Skeletal muscle satellite cell (primary cell): ENCODE measurements around the gene MOGAT1.
"Not testable (repeated sequence)": the region's sequence is repeated elsewhere in the genome, so short reads cannot be mapped to it uniquely, and the experiment has no call there.

Experiments used
- H3K27me3 ChIP-seq: 2 replicates; pipeline ENCODE4 v1.7.0; 2013; ENCODE audit warnings: low read length; ENCODE audit not compliant: control insufficient read depth, insufficient read depth
- H3K36me3 ChIP-seq: 2 replicates; pipeline ENCODE4 v1.7.0; 2013; ENCODE audit warnings: mild to moderate bottlenecking, control low read depth, low read length; ENCODE audit not compliant: insufficient read depth
- H3K4me1 ChIP-seq: 2 replicates; pipeline ENCODE4 v1.7.0; 2013; ENCODE audit warnings: low read length; ENCODE audit not compliant: control insufficient read depth, insufficient read depth
- H3K4me2 ChIP-seq: 2 replicates; pipeline ENCODE4 v1.7.0; 2013; ENCODE audit warnings: mild to moderate bottlenecking, low read length
- H3K4me3 ChIP-seq: 2 replicates; pipeline ENCODE4 v1.7.0; 2013; ENCODE audit warnings: low read length
- H3K9ac ChIP-seq: 2 replicates; pipeline ENCODE4 v1.7.0; 2013; ENCODE audit warnings: mild to moderate bottlenecking, low read depth, low read length, moderate library complexity
- H3K9me3 ChIP-seq: replicated peaks from 2 replicates; pipeline ENCODE4 v1.7.0; 2013; ENCODE audit warnings: mild to moderate bottlenecking, control low read depth, low read length

The MOGAT1 gene

DNA sequence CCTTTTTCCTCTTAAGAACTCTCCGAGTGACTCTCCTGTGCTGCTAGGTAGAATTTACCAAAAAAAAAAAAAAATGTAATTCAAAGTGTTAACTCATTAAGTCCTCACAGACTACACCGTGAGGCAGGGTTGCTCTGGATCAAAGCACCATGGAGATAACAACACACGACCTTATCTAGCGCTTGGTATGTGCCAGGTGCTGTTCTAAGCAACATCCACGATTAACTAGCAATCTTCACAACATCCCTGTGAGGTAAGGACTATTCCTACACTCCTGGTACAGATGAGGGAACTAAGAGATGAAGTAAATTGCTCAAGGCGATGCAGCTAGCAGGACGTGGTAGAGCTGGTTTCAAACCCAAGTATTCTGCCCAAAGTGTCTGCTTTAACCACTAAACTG lies 1.8 kb downstream of the MOGAT1 start:
- Histone ChIP-seq H3K27me3 (peaks cover 23% of the 10 kb centered on the region), H3K4me3 (no peak overlapping the region), H3K9me3 (no peaks in the 10 kb centered on the region), H3K9ac (no peak overlapping the region), H3K4me1 (peaks cover 6% of the 10 kb centered on the region), H3K4me2 (no peak overlapping the region), H3K36me3 (no peaks in the 10 kb centered on the region)

DNA sequence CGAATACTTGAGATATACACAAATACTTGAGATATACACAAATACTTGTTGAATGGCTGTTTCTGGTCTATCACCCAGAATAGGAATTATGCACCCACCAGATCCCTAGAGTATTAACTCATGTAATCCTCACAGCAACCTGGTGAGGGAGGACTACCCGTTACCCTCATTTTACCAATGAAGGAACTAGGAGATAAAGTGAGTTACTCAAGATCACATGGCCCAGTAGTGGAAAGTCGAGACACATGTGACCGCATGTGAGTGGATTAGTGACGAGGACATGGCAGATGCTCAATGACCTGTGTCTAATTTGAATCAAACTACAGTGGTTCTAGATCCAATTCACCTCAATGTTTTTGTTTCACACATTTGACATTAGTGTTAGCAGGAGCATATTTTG lies 2.4 kb downstream of the MOGAT1 start:
- no peaks in the 10 kb centered on the region for H3K9me3 ChIP-seq
- H3K36me3 ChIP-seq, result no peaks in the 10 kb centered on the region
- H3K27me3 ChIP-seq, result peaks cover 23% of the 10 kb centered on the region
- H3K4me2 ChIP-seq, result no peak overlapping the region
- H3K9ac ChIP-seq, result no peak overlapping the region
- peaks cover 6% of the 10 kb centered on the region for H3K4me1 ChIP-seq
- no peak overlapping the region for H3K4me3 ChIP-seq

DNA sequence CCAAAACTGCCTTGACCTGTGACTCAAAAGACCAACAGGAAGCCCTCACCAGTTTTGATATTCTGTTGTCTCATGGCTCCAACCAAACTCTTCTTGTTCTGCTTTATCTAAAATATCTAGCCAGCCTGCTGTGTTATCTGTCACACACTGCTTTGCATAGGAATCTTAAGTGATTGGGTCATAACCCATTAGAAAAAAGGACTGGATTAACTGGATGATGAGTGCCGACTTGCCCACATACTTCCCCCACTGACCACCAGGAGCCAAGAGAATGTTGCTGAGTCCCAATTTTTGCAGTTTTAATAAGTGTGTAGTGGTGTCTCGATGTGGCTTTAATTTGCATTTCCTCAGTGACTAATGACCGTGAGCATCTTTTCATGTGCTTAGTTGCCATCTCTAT lies 6.5 kb downstream of the MOGAT1 start:
- no peaks in the 10 kb centered on the region for H3K36me3 ChIP-seq
- H3K4me3 ChIP-seq, result no peak overlapping the region
- H3K4me2 ChIP-seq, result no peak overlapping the region
- no peak overlapping the region for H3K9ac ChIP-seq
- peaks cover 28% of the 10 kb centered on the region for H3K27me3 ChIP-seq
- H3K4me1 ChIP-seq, result no peaks in the 10 kb centered on the region
- no peaks in the 10 kb centered on the region for H3K9me3 ChIP-seq

DNA sequence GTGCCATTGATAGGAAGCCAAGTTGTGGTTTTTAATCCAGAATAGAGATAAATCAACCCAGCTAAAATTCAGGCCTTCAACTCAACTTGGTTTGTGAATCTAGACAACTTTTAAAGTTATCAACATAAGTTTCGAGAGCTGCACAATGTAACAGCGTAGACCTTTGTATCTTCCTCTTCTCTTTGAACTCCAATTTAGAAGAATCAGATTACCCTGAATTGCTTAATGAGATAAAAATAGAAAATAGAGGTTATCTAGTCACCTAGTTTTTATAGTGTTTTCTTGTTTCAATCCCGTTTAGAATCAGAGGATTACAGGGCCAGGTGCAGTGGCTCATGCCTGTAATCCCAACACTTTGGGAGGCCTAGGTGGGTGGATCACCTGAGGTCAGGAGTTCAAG lies 12.3 kb downstream of the MOGAT1 start:
- no peak overlapping the region for H3K9ac ChIP-seq
- H3K4me2 ChIP-seq, result no peak overlapping the region
- H3K9me3 ChIP-seq, result no peaks in the 10 kb centered on the region
- peaks cover 2% of the 10 kb centered on the region for H3K4me1 ChIP-seq
- H3K27me3 ChIP-seq, result peaks cover 17% of the 10 kb centered on the region
- no peak overlapping the region for H3K4me3 ChIP-seq
- H3K36me3 ChIP-seq, result no peaks in the 10 kb centered on the region

DNA sequence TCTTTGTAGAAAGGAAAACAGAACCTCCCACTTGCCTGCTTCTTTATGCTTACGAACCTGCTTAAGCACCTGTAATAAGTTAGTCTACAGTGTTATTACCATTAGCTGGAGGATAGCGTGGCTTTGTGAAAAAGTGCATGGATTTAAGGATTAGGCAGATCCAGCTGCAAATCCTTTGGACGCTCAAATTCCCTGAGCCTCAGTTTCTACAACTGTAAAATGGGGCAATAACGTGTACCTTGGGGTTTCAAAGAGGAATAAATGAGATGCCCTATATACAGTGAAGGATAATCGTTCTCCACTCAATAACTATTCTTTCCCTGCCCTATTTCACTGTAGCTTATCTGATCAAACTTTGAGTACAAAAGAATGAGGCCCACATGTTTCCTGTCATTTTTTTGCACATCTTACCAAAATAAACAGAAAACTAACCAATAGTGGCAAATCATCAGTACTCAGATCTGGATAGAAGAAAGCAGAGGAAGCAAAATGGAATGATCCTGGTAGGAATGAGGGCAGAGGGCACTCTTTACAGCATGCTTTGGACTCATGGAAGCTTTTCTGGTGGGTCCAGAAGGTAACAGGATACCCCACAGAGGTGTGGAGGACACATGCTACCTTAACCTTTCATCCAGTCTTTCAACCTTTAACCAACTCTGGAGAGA lies 14.8 kb downstream of the MOGAT1 start:
- H3K9ac ChIP-seq, result no peak overlapping the region
- no peaks in the 10 kb centered on the region for H3K9me3 ChIP-seq
- H3K4me3 ChIP-seq, result no peak overlapping the region
- H3K4me1 ChIP-seq, result peaks cover 7% of the 10 kb centered on the region
- H3K4me2 ChIP-seq, result no peak overlapping the region
- H3K36me3 ChIP-seq, result no peaks in the 10 kb centered on the region
- peaks cover 4% of the 10 kb centered on the region for H3K27me3 ChIP-seq

DNA sequence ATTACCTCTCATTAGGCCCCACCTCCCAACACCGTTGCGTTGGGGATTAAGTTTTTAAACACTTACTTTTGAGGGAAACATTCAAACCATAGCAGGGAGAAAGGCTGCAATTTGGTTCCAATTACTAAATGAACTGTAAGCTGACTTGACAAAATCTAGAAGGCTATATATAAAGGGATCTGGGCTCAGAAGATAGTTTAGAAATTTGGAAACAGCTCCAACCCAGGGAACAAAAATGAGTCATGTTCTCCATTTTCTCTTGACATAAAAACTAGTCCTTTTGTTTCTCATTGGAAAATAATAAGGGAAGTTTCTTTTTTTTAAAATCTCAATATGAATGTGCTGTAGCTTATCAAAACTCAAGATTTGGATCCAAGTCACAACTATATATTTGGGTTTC lies 17.5 kb downstream of the MOGAT1 start:
- Histone ChIP-seq H3K4me1 (peaks cover 7% of the 10 kb centered on the region), H3K36me3 (no peaks in the 10 kb centered on the region), H3K4me2 (no peak overlapping the region), H3K9me3 (no peaks in the 10 kb centered on the region), H3K4me3 (no peak overlapping the region), H3K9ac (no peak overlapping the region), H3K27me3 (no peaks in the 10 kb centered on the region)

DNA sequence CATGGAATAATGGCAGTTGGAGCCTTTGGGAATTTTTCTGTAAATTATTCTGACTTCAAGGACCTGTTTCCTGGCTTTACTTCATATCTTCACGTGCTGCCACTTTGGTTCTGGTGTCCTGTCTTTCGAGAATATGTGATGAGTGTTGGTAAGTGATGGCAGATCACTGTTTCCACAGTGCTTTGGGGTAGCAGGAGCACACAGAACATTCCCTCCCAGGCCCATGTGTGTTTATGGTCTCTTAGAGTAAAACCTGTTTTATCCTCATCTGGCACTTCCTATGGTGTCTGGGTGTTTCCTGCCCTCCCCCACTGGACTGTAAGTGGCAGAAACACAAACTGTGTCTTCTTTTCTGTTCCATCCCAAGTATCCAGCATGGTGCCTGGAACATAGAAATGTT lies 17.9 kb downstream of the MOGAT1 start:
- Histone ChIP-seq H3K4me1 (peaks cover 7% of the 10 kb centered on the region), H3K4me3 (no peak overlapping the region), H3K9me3 (no peaks in the 10 kb centered on the region), H3K27me3 (no peaks in the 10 kb centered on the region), H3K4me2 (no peak overlapping the region), H3K9ac (no peak overlapping the region), H3K36me3 (no peaks in the 10 kb centered on the region)

DNA sequence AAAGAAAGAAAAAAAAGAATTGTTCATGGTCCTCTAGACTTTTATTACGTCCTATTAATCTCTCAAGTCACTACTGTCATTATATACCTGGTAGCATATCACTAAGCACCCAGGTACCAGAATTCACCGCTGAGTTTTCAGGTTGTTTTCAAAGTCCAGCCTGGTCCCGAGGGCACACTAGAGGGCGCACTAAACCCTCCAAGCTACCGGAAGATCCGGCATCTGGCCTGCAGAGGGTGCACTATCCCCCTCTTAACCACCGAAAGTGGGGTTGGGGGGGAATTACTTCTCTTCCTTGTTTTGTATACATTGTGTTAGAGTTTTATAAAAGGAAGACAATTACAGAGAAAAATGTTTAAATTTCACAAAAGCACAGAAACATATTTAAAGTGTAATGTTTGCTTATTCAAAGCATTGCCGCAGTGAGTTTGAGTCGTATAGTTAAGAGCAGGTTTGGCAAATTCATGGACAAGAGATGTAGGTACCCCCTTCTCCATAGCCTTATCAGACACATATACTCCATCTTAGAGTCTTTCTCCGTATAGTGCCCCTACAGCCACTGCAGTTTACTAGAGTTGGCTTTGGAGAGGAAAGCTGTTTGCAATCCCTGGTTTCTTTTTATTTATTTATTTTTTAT lies 19.2 kb downstream of the MOGAT1 start:
- H3K36me3 ChIP-seq, result no peaks in the 10 kb centered on the region
- peaks cover 7% of the 10 kb centered on the region for H3K4me1 ChIP-seq
- H3K9me3 ChIP-seq, result no peaks in the 10 kb centered on the region
- H3K4me3 ChIP-seq, result no peak overlapping the region
- H3K27me3 ChIP-seq, result no peaks in the 10 kb centered on the region
- H3K9ac ChIP-seq, result no peak overlapping the region
- peak overlapping the region; percentile 51 for H3K4me2 ChIP-seq

DNA sequence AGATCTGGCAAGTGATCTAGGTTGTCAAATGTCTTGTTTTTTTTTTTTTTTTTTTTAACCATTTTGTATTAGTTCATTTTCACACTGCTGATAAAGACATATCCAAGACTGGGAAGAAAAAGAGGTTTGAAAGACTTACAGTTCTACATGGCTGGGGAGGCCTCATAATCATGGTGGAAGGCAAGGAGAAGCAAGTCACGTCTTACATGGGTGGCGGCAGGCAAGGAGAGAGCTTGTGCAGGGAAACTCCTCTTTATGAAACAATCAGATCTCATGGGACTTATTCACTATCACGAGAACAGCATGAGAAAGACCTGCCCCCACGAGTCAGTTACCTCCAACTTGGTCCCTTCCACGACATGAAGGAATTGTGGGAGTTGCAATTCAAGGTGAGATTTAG lies 22.0 kb downstream of the MOGAT1 start:
- H3K4me1 ChIP-seq, H3K27me3 ChIP-seq, H3K4me3 ChIP-seq, H3K9ac ChIP-seq, H3K9me3 ChIP-seq, H3K36me3 ChIP-seq, H3K4me2 ChIP-seq: not testable (repeated sequence)

DNA sequence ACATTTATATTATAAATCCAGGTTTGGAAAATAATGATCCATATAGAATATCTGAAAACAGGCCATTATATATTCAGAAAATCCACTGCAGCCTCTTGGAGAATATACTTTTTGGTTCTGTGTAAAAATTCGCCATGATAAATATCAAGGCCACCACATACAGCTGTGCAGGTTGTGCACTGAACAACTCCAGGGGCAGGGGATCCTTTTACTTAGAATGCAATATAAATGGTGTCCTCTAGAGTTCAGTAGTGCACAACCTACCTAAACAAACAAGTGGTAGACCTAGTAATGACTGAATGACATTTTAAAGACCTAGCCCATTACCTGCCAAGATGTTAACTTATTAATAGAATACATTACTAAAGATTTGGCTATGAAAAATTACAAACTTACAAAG lies 22.4 kb downstream of the MOGAT1 start:
- H3K36me3 ChIP-seq, result no peaks in the 10 kb centered on the region
- no peak overlapping the region for H3K4me2 ChIP-seq
- no peak overlapping the region for H3K4me3 ChIP-seq
- H3K27me3 ChIP-seq, result no peaks in the 10 kb centered on the region
- H3K9me3 ChIP-seq, result no peaks in the 10 kb centered on the region
- no peak overlapping the region for H3K9ac ChIP-seq
- H3K4me1 ChIP-seq, result peaks cover 5% of the 10 kb centered on the region

DNA sequence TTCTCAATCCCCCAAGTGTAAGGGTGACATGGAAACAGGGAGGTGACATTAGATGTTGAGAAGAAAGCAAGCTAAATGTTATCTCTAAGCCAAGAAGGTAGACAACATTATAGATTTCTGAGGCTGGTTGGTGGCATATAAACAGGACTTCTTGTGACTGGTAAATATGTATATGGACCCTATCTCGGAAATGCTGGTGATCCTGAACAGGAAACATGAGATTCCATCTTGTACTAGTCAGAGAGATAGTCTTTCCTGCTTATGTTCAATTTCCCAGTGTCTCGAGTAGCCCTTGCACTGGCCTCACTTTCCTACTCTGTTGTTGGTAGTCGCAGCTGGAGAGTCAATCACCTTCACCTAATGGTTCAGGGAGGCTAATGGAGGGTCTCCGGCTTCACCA lies 26.8 kb downstream of the MOGAT1 start:
- H3K4me1 ChIP-seq, result peaks cover 10% of the 10 kb centered on the region
- H3K4me2 ChIP-seq, result no peak overlapping the region
- H3K4me3 ChIP-seq, result no peak overlapping the region
- no peak overlapping the region for H3K9ac ChIP-seq
- H3K9me3 ChIP-seq, result no peaks in the 10 kb centered on the region
- no peaks in the 10 kb centered on the region for H3K36me3 ChIP-seq
- H3K27me3 ChIP-seq, result no peaks in the 10 kb centered on the region

DNA sequence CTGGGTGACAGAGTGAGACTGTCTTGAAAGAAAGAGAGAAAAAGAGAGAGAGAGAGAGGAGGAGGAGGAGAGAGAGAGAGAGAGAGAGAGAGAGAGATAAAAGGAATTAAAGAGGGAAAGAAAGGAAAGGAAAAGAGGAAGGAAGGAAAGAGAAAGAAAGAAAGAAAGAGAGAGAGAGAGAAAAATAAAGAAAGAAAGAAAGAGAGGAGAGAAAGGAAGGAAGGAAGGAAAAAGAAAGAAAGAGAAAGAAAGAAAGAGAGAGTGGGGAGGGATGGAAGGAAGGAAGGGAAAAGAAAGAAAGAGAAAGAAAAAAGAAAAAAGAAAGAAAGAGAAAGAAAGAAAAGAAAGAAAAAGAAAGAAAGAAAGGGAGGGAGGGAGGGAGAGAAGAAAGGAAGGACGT lies 29.8 kb downstream of the MOGAT1 start:
- Histone ChIP-seq H3K9ac (no peak overlapping the region), H3K9me3 (no peaks in the 10 kb centered on the region), H3K4me2 (no peak overlapping the region), H3K27me3 (no peaks in the 10 kb centered on the region), H3K36me3 (no peaks in the 10 kb centered on the region), H3K4me3 (no peak overlapping the region), H3K4me1 (peaks cover 19% of the 10 kb centered on the region)
